HEK293T (cell line): ENCODE data around the gene RAMP3.

Experiments
- CTBP1 ChIP-seq: fragments of 450-650 bp; IDR thresholded peaks from 2 replicates; pipeline ENCODE4 v1.6.1; 2016; ENCODE audit warnings: borderline replicate concordance
- FOXK2 ChIP-seq: fragments of 450-650 bp; IDR thresholded peaks from 2 replicates; pipeline ENCODE4 v1.6.1; 2016; ENCODE audit warnings: mild to moderate bottlenecking
- HDGF ChIP-seq: fragments of 450-650 bp; IDR thresholded peaks from 2 replicates; pipeline ENCODE4 v1.6.1; 2017; ENCODE audit warnings: antibody characterized with exemption, borderline replicate concordance
- PKNOX1 ChIP-seq: fragments of 450-650 bp; IDR thresholded peaks from 2 replicates; pipeline ENCODE4 v1.6.1; 2016
- TARDBP ChIP-seq: fragments of 450-650 bp; IDR thresholded peaks from 2 replicates; pipeline ENCODE4 v1.6.1; 2016
- ZNF384 ChIP-seq: fragments of 450-650 bp; IDR thresholded peaks from 2 replicates; pipeline ENCODE4 v1.6.1; 2016

- TF ChIP-seq TARDBP (no peak), CTBP1 (no peak), ZNF384 (no peak), PKNOX1 (no peak), FOXK2 (no peak), HDGF (no peak)
These were observed 11.7 kb upstream of the RAMP3 start for GRCh38 chr7:45145881-45146280.
